Measurements from ENCODE around the gene LYPD1. TPM values are rescaled to one million over a fixed set of nuclear protein-coding genes. Genes with fewer than 3 reads are reported as not detected.

Gene LYPD1
- 15.1 to 20.5 TPM (median 18.2 TPM) in 5 replicates for total RNA-seq (2022; extraction: Qiagen RNA extraction; ENCODE audit: low read depth)

GRCh38 chr2:132669908-132670495, at the start of gene LYPD1:
LYPD1 (minus strand) TSS chr2:132670205; CDS start chr2:132669932, 273 bp downstream.

